Measurements from ENCODE around the gene CCDC60.

Gene CCDC60

DNA sequence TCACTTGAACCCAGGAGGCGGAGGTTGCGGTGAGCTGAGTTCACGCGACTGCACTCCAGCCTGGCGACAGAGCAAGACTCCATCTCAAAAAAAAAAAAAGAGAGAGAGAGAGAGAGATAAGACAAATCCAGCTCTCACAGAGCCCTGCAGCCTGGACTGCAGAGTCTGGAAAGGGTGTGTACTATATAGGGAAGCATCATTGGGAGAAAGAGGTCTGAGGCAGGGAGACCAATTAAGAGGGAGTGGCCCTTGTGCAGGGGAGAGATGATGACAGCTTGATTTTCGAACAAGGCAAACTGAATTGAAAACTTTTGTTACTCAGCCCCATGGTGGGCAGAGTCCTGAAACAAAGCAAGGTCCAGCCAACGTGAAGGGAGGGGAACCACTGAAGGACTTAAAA, 116.2 kb downstream of the CCDC60 start:
- no peak for DNase-seq

DNA sequence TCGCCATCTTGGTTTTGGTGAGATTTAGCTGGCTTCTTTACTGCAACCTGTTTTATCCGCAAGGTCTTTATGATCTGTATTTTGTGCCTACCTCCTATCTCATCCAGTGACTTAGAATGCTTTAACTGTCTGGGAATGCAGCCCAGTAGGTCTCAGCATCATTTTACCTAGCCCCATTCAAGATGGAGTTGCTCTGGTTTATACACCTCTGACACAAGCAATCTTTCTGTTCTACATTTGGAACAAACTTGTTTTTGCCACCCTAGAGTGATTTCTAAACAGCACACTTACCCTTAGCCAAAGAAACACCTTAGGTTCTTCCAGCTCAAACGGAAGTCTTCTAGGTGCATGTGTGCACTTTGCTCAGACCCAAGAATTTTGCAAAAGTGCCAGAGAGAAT, 122.3 kb downstream of the CCDC60 start:
- DNase-seq: no peak

GRCh38 chr12:119457271-119457670, 122.7 kb downstream of the CCDC60 start:
- no peak for DNase-seq

GRCh38 chr12:119459481-119459880, 125.0 kb downstream of the CCDC60 start:
- no peak for DNase-seq

DNA sequence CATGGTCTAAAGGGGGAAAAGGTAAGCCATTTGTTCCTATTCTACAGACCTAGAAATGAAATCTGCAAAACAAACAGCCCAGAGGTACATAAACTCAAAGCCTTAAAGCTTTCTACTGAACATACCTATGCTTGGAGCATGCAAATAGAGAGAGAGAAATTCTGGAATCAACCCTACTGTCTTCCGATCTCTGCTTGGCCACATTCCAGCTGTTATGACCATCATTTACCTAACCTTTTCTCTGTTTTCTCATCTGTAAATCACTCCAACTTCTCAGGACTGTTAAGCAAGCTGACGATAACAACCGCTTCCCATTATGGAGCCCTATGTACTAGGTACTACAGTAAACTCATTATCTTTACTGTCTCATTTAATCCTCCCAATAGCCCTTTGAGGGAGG, 126.3 kb downstream of the CCDC60 start:
- no peak for DNase-seq

GRCh38 chr12:119461636-119462214, 127.2 kb downstream of the CCDC60 start:
- DNase-seq: no peak

- DNase-seq: no peak
Observed at GRCh38 chr12:119463211-119463926, 128.8 kb downstream of the CCDC60 start.

GRCh38 chr12:119468296-119468695, 133.8 kb downstream of the CCDC60 start:
- DNase-seq: no peak

DNA sequence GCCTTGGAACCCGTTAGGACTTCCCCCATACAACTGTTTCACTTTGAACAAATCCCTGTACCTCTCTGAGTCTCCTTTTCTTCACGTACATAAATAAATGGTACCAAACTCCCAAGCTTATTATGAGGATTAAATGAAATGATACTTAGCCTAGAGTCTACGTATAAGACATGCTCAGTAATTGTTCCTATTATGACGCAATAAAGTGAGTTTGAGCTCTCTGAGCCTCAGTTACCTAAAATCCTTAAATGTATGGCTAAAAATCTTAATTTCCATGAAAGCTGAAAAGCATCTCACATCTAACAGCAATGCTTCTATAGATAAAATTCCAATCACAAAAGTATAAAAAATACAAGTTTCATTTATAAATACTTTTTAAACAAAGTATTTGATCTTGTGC, 141.1 kb downstream of the CCDC60 start:
- DNase-seq: no peak

DNA sequence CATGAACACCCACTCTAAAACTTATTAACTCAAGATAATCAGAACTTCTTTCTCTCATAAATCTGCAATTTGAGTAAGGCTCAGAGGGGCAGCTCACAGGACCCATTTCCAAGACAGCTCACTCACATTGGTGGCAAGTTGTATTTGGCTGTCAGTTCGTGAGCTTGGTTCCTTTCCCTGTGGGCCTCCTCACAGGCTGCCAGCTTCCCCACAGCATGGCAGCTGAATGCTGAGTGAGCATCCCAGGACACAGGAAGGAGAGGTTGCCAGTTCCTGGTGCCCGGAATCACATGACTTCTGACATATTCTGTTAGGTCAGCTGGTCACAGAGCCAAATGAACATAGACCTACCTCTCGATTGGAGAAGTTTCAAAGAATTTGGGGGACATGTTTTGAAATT, 142.4 kb downstream of the CCDC60 start:
- DNase-seq: no peak

- peak; percentile 15 for DNase-seq
Observed at GRCh38 chr12:119479121-119479561, 144.6 kb downstream of the CCDC60 start.

GRCh38 chr12:119480551-119480950, 146.0 kb downstream of the CCDC60 start:
- DNase-seq: no peak

- DNase-seq: no peak
Observed at GRCh38 chr12:119486599-119487154, 152.1 kb downstream of the CCDC60 start.

DNA sequence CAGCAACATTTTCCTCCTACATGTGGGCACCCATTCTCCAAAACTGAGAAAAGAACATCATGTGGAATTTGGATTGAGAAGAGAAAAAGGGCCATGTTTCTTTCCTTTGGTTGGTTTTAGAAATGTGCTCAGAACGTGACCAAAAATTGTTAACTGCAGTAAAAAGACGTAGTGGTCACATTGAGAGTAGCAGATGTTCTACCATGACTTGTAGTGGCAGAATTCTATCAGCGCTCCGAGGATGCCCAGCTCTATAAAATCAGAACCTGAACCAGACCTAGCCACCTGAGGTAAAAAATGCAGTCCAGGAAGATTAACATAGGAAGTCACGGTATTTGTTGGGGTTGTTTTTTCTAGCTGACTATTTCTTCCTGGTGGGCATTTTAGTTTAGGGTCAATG, 157.3 kb downstream of the CCDC60 start:
- DNase-seq: no peak

- DNase-seq: no peak
Observed at GRCh38 chr12:119500209-119500608, 165.7 kb downstream of the CCDC60 start.

DNA sequence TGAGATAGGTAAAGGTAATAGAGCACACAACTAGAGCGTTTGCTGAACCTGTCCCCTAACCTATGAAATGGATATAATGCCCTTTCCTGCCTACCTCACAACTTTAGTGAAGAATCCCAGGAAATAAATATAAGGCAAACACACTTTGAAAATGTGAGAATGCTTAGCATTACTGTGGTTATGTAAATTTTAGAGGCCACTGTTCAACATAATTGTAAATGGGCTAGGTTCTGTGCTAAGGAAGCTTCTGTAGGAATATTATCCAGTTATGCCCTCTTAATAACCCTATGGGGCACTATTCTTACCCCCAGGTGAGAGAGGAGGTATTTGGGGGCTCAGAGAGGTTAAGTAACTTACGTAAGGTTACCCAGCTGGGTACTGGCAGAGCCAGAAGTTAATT, 166.5 kb downstream of the CCDC60 start:
- DNase-seq: no peak

DNA sequence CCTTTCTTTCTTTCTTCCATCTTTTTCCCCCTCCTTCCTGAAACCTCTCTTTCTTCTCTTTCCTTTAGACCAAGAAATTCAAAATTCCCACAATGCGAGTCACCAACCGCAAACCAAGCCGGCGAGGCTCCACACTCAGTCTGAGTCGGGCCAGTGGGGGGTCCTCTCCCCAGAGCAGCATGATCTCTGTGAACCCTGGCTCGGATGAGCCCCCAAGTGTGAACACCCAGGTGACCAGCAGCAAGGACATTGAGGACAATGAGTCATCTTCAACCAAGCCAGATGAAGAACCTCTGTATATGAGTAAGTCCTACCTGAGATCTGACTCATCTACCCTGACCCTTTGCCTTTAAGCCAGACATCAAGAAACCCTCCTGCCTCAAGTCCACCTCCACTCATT, 170.5 kb downstream of the CCDC60 start:
- no peak for DNase-seq

DNA sequence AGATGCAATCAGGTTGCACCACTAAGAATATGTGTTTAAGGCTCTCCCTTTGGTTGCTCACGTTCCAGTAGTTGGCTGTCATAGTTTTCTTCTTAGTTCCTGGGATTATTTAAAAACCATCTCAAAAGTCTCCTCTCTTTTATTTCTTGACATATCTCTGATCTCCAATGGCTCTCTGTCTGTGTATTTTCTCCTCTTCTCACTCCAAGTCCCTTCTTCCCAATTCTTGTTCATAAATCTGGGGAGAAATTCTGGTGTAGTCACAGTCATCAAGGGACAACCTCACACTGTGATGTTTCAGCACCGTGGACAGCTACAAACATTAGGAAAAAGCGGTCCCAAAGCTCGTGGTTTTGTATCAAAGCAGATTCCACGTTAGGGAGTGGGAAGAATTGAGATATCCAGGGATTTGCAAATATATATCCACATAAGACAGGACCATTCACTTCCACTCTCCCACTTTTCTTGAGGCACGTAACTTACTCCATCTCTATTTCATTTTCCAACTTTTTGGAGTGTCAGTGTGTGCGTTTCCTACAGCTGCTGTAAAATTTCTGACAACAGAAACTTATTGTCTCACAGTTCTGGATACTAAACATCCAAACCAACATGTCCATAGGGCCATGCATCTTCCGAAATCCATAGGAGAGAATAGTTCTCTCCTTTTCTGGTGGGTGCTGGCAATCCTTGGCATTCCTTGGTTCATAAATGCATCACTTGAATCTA, 178.4 kb downstream of the CCDC60 start:
- no peak for DNase-seq

- DNase-seq: no peak
Observed at GRCh38 chr12:119528241-119528640, 193.7 kb downstream of the CCDC60 start.

DNA sequence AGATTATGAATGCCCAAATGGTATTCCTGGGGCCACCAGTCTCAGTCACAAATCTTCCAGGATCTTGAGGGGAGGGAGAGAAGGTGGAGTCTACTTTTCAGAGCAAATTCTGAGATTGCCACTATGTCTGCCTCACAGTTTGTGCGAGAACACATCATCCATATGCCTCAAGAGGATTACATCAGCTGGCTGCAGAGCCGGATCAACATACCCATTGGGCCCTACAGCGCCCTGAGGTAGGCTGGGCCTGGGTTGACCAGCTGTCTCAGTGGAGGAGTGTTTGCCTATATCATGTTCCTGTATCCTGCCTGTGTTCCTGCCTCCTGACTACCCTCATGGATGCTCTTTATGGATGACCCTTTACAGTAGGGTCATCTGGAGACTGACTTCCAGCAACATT, 205.9 kb downstream of the CCDC60 start:
- no peak for DNase-seq

DNA sequence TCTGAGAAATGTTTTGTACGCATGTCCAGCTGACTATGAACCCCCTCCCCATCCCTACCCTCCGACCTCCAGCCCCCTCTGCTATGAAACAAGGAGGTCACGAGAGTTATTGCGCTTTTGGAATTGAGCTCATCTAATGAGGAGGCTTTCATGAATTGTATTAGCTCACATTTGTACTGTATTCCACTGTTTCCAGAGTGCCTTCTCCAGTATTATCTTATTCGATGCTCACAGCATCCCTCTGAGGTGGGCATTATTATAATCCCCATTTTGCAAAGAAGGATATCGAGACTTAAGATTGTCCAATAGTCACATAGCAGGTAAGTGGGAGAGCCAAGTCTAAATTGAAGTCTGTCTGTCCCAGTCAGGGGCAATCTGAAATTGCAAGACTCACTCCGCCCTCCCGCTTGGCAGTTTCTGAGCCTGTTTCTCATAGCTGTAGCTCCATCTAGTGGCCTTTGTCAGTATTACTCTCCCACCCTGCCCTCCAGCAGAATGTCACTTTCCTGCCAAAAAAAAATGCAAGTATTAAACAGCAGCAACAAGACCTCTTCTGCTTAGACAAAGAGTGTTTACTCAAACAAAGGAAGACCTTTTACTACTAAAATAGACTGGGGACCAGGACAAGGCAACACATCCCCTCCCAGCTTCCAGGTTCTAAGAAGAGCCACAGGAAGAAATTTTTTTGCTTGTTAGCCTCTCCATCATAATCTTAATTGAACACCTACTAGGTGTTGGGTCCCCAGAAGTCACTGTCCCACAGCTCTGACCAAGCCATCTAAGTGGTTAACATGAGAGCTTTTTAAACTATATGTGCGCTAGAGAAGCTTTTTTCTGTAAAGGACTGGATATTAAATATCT, 210.5 kb downstream of the CCDC60 start:
- peak; percentile 69 for DNase-seq

DNA sequence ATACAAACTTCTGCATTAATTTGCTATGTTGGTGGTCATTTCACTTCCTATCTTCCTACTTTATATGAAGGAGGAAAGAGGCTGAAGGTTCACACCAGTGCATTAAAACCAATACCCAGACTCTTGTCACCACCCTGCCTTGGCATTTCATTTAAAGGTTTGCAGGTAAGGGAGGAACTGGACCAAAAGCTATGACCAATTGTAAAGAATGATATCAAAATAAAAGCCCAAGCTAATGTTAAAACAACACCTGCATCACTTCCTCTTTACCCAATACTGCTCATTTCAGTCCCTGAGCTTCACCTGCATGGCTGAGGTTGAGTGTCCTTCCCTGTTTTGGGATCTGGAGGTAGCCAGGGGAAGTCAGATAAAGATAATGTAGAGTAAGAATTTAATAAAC, 211.8 kb downstream of the CCDC60 start:
- DNase-seq: no peak

DNA sequence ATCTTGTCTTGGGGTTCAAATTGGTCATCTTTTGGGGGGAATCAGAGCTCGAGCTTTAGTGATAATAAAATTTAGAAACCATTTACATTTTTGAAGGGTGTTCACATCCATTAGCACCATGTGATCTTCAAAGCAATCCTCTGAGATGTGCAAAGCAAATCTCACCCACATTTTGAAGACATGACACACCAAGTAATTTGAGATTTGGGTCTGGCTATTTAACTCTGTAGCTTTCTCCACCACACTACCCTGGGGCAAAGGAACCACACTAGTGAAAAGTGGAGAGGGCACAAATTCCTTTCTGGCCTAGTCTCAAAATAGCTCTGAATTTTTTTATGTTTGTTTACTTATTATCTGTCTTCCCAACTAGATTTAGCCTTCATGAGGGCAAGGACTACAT, 212.5 kb downstream of the CCDC60 start:
- no peak for DNase-seq

All from NCI-H345 (cell line).